Measurements from ENCODE around the gene EHHADH.

- no peak for TF ChIP-seq CTCF (conservative IDR thresholded peaks at IDR 0.05; ENCODE audit: low read length)
- TF ChIP-seq EZH2phosphoT487 (IDR thresholded peaks at IDR 0.05; ENCODE audit: borderline replicate concordance, low read depth, low read length) = no peak
These were observed 11.2 kb upstream of the EHHADH start for GRCh38 chr3:185264849-185265553.
